ENCODE measurements around the gene ZBED2. TPM values are rescaled to one million over a fixed set of nuclear protein-coding genes. Genes with fewer than 3 reads are reported as not detected.

The ZBED2 gene
- total RNA-seq, 1 donor from 2014 or later: 6.8 TPM

DNA sequence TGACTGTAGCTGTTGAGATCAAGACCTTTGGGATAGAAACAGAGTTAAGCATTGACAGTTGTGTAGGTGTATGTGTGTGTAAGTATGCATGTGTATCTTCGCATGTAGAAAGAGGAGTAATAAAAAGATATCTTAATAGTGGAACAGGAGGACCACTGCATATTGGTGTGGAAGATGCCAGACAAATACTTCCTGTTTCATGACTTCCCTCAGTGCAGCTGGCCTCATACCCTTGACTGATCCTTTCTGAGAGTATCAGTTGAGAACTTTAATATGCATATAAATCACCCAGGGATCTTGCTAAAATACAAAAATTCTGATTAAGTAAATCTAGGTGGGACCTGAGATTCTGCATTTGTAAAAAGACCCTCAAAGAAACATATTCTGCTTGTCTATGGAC lies 8.5 kb upstream of the ZBED2 start:
- ATAC-seq: no peak

GRCh38 chr3:111601810-111602209 lies 6.7 kb upstream of the ZBED2 start:
- no peak for ATAC-seq

DNA sequence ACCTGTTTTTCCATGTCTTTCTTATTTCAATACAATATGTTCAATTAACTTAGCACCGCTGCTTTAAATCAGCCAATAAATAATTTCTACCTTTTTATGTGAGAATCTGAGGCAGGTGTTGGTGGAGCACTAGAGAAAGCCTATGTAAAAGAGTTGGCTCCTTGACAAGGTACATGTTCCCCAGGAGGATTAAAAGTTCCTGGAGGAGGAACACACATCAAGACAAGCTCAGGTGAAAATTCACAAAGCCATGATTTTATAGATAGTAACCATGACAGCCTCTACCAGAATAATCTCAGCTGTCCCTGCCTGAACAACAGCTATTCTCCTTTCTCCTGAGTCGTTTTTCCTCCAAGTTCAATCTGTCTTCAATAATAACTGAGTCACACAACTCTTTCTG lies 3.4 kb upstream of the ZBED2 start:
- no peak for ATAC-seq

DNA sequence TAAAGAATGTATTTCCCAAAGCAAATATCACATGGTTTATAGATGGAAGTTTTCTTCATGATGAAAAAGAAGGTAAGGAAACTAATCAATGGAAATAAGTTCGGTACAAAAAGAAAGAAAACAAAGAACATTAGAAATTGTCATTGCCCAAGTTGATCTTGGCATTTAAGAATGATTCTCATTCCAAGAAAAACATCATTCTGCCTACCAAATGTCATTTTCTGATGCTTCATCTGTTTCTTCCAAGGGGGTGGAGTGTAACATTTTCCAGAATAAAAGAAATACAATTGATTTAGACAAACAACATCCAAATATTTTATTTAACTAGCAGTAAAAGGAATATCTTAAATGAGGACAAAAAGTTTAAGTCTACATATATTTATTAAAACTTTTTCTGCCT lies 3.0 kb upstream of the ZBED2 start:
- ATAC-seq: no peak

GRCh38 chr3:111596328-111596727 lies 1.2 kb upstream of the ZBED2 start:
- ATAC-seq: no peak

GRCh38 chr3:111594781-111595180 lies 365 bp downstream of the ZBED2 start:
- no peak for ATAC-seq

- peak; percentile 91 for ATAC-seq
Observed at GRCh38 chr3:111594205-111594604, 941 bp downstream of the ZBED2 start.

- peak; percentile 15 for ATAC-seq
Observed at GRCh38 chr3:111593666-111594065, 1.5 kb downstream of the ZBED2 start.

DNA sequence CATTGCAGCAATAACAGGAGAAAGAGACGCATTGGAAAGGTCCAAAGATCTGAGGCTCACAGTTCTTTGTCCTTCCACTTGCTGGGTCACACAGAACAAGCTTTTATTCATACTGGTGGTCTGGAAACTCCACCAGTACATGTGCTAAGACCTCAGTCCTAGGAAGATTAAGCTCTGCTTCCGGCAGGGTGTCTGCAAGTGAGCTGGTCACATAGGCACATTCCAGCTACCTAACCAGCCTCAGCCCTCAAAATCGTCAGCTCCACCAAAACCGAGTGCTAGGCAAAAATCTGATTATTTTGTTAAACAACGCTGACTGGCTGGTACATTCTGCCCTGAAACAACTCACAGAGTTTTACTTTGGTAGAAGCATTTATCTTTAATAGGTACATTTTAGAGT lies 2.2 kb downstream of the ZBED2 start:
- no peak for ATAC-seq

- ATAC-seq: no peak
Observed at GRCh38 chr3:111592143-111592542, 3.0 kb downstream of the ZBED2 start.

DNA sequence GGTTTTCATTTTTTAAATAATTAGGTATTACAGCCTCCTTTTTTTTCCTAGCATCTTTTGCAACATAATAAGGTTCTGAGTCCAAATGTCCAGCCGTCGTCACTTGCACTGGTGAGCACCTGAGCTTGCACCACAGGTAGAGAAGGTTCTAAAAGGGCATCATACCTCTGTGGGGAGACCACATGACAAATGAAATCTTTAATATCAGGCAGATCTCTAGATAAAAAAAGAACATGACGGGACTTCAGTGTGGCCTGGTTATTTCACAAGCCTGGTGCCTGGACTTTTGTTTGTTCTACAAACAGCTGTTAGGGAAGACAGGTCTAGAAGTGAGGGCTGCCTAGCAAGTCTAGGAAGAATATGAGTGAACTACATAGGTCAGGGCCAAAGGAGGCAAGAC lies 3.6 kb downstream of the ZBED2 start:
- no peak for ATAC-seq

GRCh38 chr3:111590143-111590491 lies 5.0 kb downstream of the ZBED2 start:
- no peak for ATAC-seq

DNA sequence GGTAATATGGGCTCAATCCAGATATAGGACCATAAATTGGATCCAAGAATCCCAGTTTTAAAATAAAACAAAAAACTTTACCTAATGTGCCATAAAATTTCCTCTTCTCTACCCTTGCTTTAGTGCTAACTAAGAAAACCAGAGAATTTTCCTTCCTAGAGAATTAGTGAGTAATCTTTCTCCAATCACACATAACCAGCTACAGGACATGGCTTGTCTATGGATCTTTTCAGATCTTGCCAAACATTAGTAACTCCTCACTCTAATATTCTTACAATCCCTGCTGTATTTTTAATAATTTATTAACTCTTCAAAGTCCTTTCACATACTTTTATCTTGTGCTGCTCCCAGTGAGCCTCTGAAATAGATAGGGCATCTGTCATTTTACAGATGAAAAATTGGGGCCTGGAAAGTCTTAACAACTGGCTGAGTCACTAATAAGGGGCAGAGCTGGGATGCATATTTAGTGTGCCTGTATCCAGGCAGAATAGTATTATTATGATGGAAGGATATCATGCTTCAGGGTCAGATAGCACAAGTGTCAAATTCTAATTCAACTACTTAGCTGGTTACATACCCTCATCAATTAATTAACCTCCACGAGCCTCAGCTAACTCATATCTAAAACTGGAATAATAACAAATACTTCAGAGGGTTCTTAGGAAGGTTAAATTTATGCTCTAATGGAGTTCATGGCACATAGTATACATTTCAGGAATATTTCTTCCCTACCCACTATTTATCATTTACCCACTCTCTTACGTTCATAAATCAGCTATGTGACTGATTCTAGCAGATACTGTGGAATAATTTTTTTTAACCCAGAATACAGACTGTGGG lies 5.6 kb downstream of the ZBED2 start:
- peak; percentile 27 for ATAC-seq

GRCh38 chr3:111588527-111588926 lies 6.6 kb downstream of the ZBED2 start:
- no peak for ATAC-seq

- ATAC-seq: peak; percentile 96
Observed at GRCh38 chr3:111585217-111585616, 9.9 kb downstream of the ZBED2 start.

DNA sequence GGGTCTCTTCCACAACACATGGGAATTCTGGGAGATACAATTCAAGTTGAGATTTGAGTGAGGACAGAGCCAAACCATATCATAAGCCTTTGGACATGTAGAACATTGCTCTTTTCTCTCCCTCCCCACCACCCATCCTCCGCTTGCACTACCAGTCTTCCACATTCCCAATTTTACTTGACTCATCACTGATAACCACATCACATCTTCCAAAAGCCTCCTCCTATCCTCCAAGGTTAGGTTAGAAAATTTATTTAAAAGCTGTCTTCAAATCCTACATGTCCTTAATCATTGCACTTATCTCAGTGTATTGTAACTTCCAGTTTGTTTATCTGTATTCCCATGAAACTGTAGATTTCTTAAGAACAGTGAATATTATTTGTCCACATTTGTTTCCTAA lies 10.4 kb downstream of the ZBED2 start:
- no peak for ATAC-seq

DNA sequence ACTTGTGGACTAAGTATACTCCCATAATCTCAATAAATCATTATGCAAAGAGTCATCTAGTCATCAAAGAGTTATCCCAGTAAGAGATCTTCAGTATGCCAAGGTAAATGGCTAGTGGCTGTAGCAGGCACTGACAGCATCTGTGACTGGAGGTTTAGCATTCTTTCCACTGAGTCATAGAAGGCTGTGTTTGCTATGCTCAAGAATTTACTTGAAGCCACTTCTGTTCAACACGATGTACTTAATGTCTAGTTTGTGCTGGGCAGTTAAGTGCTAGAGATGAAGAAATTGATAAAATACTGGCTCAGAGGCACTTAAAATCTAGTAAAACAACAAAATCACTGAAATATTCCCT lies 13.0 kb downstream of the ZBED2 start:
- ATAC-seq: peak; percentile 64

- ATAC-seq: no peak
Observed at GRCh38 chr3:111581403-111582119, 13.6 kb downstream of the ZBED2 start.

DNA sequence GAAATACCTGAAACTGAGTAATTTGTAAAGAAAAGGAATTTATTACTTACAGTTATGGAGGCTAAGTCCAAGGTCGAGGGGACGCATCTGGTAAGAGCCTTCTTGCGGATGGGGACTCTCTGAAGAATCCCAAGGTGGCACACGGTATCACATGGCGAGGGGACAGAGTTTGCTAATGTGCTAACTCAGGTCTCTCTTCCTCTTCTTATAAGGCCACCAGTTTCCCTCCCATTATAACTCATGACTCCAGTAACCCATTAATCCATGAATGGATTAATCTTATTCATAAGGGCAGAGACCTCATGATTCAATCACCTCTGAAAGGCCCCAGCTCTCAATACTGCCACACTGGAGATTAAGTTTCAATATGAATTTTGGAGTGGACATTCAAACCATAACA lies 15.7 kb downstream of the ZBED2 start:
- ATAC-seq: no peak

DNA sequence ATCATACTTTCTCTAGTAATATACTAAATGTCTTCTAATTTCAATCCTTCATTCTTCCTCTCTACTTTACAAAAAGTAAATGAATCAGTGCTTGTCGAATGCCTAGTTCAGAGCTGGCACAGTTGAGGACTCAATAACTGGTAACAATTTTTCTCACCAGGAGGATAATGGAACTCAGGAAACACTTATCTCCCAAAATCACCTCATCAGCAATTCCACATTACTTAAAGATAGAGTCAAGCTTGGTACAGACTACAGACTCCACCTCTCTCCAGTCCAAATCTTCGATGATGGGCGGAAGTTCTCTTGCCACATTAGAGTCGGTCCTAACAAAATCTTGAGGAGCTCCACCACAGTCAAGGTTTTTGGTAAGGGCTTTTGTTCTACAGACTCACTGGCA lies 16.3 kb downstream of the ZBED2 start:
- no peak for ATAC-seq

DNA sequence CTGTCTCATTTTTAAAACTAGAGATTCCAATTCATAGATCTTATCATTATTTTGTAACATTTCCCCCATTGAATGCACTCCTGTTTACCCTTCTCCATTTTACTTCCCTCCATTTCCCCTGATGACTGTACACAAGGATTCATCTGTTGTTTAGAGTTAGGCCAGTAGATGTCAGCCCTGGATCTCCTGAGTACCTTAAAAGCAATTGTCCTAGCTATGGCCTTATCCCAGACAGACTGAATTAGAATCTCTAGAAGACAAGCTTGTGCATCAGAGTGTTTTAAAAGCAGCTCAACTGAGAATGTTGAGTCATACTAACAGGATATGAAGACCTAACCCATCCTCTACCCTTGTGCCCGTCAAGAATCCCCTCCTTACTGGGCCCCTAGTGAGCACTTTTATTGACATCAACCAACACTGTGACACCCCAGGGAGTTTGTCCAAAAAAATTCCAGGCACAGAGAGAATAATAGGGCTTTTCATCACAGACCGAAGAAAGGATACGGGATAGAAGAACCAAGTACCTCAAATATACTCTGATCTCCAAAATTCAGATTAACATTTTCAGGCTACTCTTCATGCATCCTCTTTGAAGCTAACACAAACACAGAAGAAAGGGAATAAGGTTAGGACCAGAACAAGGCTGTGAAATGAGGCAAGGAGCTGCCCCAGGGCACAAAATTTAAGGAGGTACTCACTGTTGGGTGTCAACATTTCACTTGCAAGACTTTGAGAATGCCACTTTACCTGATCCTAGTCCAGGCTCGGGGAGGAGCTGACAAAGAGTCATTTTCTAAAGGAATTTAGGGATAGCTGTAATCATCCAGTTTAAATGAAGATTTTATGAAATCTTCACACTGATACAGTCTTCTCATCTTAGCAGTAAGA lies 17.1 kb downstream of the ZBED2 start:
- peak; percentile 91 for ATAC-seq

GRCh38 chr3:111577113-111577512 lies 18.0 kb downstream of the ZBED2 start:
- ATAC-seq: no peak

GRCh38 chr3:111571907-111572460 lies 23.2 kb downstream of the ZBED2 start:
- ATAC-seq: no peak
